ENCODE data around the gene MPPED2. TPM values are rescaled to one million over a fixed set of nuclear protein-coding genes. Genes with fewer than 3 reads are reported as not detected.

The MPPED2 gene
- total RNA-seq, 1 experiment from 2014 or later, result 4.7 TPM

DNA sequence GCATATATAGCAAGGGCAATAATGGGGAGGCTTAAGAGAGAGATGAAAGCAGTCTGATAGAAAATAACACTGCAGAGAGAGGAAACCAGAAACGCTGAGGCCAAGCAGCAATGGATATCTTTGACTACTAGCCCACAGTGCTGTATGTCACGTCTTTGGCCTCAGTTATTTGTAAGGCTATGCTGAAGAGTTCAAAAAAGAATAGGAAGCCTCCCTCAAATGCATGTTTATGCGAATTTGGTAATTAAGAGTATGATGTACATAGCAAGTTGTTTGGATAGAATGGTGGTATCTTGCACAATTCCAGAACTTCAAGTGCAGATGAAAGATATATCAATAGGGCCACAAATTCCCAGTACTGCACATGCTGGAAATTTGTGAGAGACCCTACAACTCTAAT is 89.2 kb downstream of the MPPED2 start:
- Mint-ChIP-seq H3K4me1 (0 out of 4 replicates have a peak, but pooled peaks cover 0 to 4% of the 10 kb centered on the region in 2 experiments), H3K9me3 (no peaks in the 10 kb centered on the region), H3K36me3 (ENCODE audit: insufficient read depth in 1 of 3, low read depth in 3 of 3) (no peaks in the 10 kb centered on the region), H3K4me3 (no peak overlapping the region), H3K27me3 (ENCODE audit: low read depth) (no peaks in the 10 kb centered on the region), H3K27ac (no peak overlapping the region; a peak in 1 of 7 replicates)
- Histone ChIP-seq H3K14ac (ENCODE audit: insufficient read depth, low read length) (no peak overlapping the region), H4K20me1 (ENCODE audit: control insufficient read depth, insufficient read depth, insufficient read length) (no peaks in the 10 kb centered on the region), H3K23ac (ENCODE audit: insufficient read length, low read depth, low read length) (no peak overlapping the region), H2BK120ac (ENCODE audit: low read depth, low read length, poor library complexity, severe bottlenecking) (no peak overlapping the region), H4K5ac (ENCODE audit: insufficient read length, low read depth, low read length) (no peak overlapping the region), H4K91ac (ENCODE audit: insufficient read length, low read depth, low read length) (no peak overlapping the region), H3T11ph (ENCODE audit: low read length) (no peak overlapping the region), H2AK5ac (ENCODE audit: insufficient read length, low read length) (no peak overlapping the region), H3K27ac (ENCODE audit: insufficient read length, low read depth, low read length) (no peak overlapping the region), H2AFZ (ENCODE audit: low read length) (no peak overlapping the region), H4K8ac (replicated peaks; ENCODE audit: insufficient read length, low read depth, low read length) (no peak overlapping the region), H3K18ac (ENCODE audit: insufficient read length, low read depth, low read length) (no peak overlapping the region), H3K9me3 (ENCODE audit: control insufficient read depth, low read depth, low read length) (no peaks in the 10 kb centered on the region), H3K56ac (ENCODE audit: insufficient read length, low read depth, low read length) (no peak overlapping the region), H3K4ac (ENCODE audit: low read depth, low read length) (no peak overlapping the region), H3K79me2 (ENCODE audit: insufficient read depth, low read length) (no peaks in the 10 kb centered on the region), H2BK12ac (ENCODE audit: insufficient read length, low read depth, low read length) (no peak overlapping the region), H3K9ac (ENCODE audit: extremely low read depth, insufficient read length, low read length) (no peak overlapping the region), H3K23me2 (ENCODE audit: insufficient read length, low read depth, low read length, poor library complexity, severe bottlenecking) (no peaks in the 10 kb centered on the region), H3K4me2 (ENCODE audit: insufficient read depth, insufficient read length, low read length) (no peak overlapping the region), H3K4me1 (ENCODE audit: insufficient read depth, low read length) (no peaks in the 10 kb centered on the region), H3K79me1 (ENCODE audit: insufficient read depth, low read depth, low read length, poor library complexity, severe bottlenecking) (no peaks in the 10 kb centered on the region), H2BK15ac (ENCODE audit: low read depth, low read length) (no peak overlapping the region), H2BK20ac (ENCODE audit: low read depth, low read length, poor library complexity, severe bottlenecking) (no peak overlapping the region), H3K27me3 (ENCODE audit: insufficient read depth, low read length) (no peaks in the 10 kb centered on the region), H2BK5ac (ENCODE audit: insufficient read length, low read length) (no peak overlapping the region)
- DNase-seq, result no peak
- no CpG with 5 or more reads among the region's 3 CpGs for WGBS (ENCODE audit: extremely low coverage, insufficient read length, low lambda C conversion rate)
- no peak for TF ChIP-seq CTCF (conservative IDR thresholded peaks at IDR 0.05)

Data from H9 (cell line).